RWPE1 (cell line): Measurements from ENCODE around the gene FCHSD2.

ENCODE experiments used
- CTCF ChIA-PET: fragments of 350-600 bp; sonication (Branson Sonifier 250); formaldehyde crosslinking; extraction: SDS; loops from one replicate; lab custom pipeline; 2021; lab: Yijun Ruan, JAX
- POLR2A ChIA-PET: fragments of 400-600 bp; formaldehyde crosslinking; extraction: SDS; loops from one replicate; lab custom pipeline; 2020; ENCODE audit warnings: antibody characterized with exemption; ENCODE audit not compliant: low non-redundant PET; lab: Yijun Ruan, JAX
- DNase-seq: peaks from one replicate; pipeline ENCODE4 v3.0.0; 2012; ENCODE audit warnings: low spot score
- H3K27ac ChIP-seq: fragments of 450-650 bp; 2 replicates; pipeline ENCODE4 v1.5.1; 2017
- CTCF ChIP-seq: fragments of 450-650 bp; conservative IDR thresholded peaks from 2 replicates; pipeline ENCODE4 v1.5.1; 2017; ENCODE audit warnings: low read depth, mild to moderate bottlenecking

The FCHSD2 gene

GRCh38 chr11:73182824-73183321, 40.8 kb upstream of the FCHSD2 start:
- ChIA-PET CTCF (interaction anchor here (0.5 to 1.1 kb wide), 5 partner anchors 13 to 389 kb away, joined by 3 to 6 read pairs (median 4); partner anchors contain the start of gene STARD10), POLR2A (no interaction called here)
- no peak for TF ChIP-seq CTCF
- DNase-seq, result no peak
- peak overlapping the region; percentile 24 for H3K27ac ChIP-seq

GRCh38 chr11:73178681-73179080, 36.6 kb upstream of the FCHSD2 start:
- ChIA-PET POLR2A (no interaction called here), CTCF (interaction anchor here (0.6 to 4.5 kb wide), 9 partner anchors 18 to 453 kb away, joined by 3 to 41 read pairs (median 4); no protein-coding TSS in a partner anchor)
- no peak overlapping the region for H3K27ac ChIP-seq
- DNase-seq, result no peak
- no peak for TF ChIP-seq CTCF

GRCh38 chr11:73177778-73178539, 35.8 kb upstream of the FCHSD2 start:
- ChIA-PET POLR2A (no interaction called here), CTCF (interaction anchor here (0.6 to 4.5 kb wide), 21 partner anchors 10 to 1027 kb away, joined by 3 to 41 read pairs (median 4); no protein-coding TSS in a partner anchor)
- DNase-seq, result peak; percentile 92
- peak overlapping the region; percentile 49 for H3K27ac ChIP-seq
- TF ChIP-seq CTCF, result peak; percentile 73

- peak overlapping the region; percentile 49 for H3K27ac ChIP-seq
- TF ChIP-seq CTCF, result no peak
- CTCF ChIA-PET, result interaction anchor here (0.5 to 4.5 kb wide), 15 partner anchors 8 to 1026 kb away, joined by 3 to 41 read pairs (median 4); no protein-coding TSS in a partner anchor
- DNase-seq, result no peak
- POLR2A ChIA-PET, result no interaction called here
Measured at GRCh38 chr11:73177380-73177777, 35.3 kb upstream of the FCHSD2 start.

- CTCF ChIA-PET, result interaction anchor here (0.5 to 4.5 kb wide), 9 partner anchors 9 to 1025 kb away, joined by 3 to 41 read pairs (median 4); no protein-coding TSS in a partner anchor
- POLR2A ChIA-PET, result no interaction called here
Measured at GRCh38 chr11:73176874-73177155, 34.7 kb upstream of the FCHSD2 start.

More at GRCh38 chr11:73176874-73177155, 34.7 kb upstream of the FCHSD2 start:
- TF ChIP-seq CTCF, result no peak
- H3K27ac ChIP-seq, result peak overlapping the region; percentile 49; the same call in 1 of the 2 replicates
- DNase-seq, result no peak
